ENCODE results near the gene MCF2L.

MCF2L gene

DNA sequence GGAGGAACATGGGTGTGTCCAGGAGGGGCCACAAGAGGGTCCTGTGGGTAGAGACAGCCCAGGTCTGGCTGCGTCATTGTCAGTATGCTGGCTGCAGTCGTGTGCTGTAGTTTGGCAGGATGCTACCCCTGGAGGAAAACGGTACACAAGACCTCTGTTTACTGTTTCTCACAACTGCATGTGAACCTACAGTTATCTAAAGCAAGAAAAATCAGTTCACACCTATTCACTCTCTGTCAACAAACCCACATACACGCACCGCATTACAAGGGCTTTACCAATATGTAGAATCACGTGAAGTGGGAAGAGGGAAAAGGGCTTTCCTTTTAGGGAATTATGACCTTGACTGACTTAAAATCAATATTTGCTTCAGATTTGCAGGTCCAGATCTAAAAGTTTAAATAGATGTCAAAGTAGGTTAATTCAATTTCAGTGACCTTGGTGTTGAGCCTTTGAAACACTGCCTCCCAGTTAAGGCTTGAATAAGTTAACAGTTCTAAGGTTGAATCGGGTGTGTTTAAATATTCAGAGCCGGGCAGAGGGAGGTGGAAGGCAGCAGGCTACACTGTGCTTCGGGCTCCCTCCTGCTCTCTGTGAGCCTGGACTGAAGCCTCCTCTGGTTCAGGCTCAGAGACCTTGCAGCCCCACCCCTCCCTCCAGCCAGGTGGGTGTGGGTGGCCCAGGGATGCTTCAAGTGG, 17.2 kb upstream of the MCF2L start:
- DNase-seq = no peak

DNA sequence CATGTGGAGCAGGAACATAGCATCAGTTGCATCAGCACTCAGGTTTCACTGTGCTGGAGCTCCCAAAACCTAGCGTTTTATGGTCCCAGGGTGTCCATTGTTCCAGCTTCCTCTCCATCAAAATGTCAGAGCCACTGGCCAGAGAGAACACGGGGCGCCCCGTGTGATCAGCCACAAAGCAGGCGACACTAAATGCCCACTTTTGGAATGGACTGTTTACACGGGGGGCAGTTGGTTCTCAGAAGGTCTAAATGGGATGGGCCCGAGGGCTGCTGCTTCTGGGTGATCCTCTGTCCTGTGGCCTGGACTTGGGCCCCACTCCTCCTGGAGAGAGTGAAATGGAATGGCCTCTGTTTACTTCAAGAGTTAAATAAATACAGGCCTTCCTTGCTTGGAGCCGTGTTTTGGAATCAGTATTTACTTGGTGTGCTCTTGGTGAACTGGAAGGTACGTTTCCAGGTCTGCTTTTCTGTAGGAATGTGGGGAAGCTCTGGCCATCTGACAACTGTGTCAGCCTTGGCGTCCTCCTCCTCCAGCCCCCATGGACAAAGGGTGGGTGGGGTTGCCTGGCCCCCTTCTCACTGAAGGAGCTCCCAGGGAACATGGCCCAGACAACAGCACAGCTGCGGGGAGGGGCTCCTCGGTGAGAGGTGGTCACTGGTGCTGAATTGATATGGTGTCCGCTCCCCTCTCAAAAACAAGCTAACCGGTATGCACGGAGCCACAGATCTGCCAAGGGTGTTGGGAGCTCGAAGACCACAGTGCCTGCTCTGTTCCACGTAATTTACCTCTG, 16.1 kb upstream of the MCF2L start:
- DNase-seq = no peak

DNA sequence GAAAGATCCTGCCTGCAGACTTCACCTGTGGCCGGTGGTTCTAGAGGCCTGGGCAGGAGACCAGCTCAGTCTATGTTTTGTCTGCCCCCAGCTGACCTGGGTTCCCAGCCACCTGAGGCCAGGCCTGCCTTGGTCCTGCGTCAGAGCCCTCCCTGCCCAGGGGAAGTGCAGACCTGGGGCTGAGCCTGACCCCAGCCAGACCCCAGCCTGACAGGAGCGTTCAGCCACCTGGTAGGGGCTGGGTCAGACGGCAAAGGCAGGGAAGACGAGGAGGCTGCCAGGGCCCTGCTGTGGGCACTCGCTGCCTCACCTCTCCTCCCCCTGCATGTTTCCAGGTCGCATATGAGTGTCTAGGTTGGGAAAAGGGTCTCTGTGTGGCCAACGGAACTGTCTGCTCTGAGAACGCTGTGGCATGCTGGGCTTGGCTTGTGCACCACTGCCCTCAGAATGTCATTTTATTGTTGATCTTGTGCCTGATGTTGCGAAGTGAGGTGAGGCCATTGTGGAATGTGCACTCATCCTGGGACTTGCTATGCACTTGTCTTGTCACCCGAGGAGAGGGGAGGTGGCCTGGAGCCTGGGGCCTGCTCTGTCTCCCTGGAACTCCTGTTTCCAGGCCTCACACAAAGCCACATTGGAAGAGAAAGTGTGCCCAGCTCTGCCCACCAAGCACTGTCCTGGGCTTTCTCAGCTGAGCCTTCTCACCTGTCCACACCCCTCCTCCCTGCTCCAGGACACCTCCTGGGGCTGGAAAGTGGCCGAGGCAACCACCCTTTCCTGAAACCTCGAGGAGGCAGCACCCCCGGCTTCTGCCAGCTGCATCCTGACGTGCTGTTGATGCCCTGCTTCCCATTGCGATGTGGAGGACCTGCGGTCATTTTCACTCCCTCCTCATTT, 15.2 kb upstream of the MCF2L start:
- DNase-seq = no peak

DNA sequence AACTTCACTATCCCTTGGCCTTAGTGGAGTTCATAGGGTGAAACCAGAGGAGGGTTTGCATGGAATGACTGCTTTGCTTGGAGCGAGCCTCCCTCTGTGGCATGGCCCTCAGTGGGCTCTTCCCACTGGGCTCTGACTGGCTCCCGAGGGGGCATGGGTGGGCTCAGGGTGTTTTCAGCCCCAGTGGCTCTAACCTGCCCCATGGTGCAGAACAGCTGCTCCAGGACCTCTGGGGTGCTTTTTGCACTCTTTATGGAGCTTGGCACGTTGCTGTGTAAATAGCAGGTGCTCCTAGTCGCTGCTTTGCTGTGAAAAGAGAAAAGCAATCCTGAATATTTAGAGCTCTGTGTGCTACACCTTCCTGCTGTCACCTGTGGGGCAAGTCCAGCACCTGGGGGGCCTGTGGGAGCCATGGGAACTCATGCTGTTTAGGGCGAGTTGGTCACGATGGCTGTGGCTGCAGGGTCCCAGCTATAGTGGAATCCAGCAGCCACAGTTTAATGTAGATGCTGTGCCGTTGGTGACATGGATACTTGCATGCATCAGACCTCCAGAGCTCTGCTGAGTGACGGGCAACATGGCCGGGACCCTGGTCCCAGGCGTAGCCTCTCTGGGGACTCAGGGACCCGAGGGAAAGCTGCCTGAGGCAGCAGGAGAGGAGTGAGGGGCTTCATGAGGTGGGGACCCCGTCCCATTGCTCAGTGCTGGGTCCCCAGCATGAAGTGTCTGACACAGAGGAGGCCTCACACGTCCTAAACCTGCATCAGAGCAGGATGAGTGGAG, 14.3 kb upstream of the MCF2L start:
- no peak for DNase-seq

DNA sequence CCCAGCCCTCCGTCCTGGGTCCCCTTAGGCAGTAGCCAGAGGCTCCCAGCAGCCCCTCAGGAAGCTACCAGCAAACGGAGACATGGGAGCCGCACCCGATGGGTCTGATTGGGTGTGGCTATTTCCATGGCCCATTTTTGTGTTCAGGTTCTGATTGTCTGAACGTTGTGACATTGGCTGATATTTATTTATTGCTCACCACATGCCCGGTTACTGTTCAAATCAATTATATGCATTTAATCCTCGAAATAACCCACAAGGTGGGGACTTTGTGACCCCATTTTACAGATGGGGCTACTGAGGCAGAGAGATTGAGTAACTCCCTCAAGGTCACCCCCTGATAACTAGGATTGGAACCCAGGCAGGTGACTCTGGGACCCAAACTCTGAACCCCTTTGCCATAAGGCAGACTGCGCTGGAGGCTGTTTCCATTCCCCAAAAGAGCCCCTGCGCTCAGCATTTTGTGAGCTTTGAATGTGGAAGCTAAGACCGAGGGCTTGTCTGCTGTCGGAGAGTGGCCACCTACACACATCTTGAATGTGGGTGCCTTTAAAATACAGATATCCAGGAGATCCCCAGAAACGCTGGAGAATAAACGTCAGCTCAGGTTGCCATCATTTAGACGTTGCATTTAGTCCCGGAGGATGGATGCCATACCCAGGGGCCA, 13.6 kb upstream of the MCF2L start:
- DNase-seq = no peak

DNA sequence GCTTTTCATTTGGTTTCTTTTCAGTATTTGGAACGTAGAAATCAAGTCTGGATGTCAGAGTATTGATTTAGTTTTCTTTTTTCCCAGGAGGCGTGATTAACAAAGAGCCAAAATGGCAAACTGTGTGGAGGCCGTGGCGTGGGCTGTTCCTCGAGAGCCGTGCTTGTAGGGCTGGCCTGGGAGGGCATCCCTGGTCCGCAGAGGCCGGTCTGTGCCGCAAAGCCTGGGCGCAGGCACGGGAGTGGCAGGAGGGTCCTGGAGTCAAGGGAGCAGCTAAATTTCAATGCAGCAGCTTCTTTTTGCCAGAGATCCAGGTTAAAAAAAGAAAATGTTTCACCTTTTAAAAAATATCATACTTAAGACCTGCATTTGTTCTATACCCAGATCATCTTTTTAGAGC, 13.1 kb upstream of the MCF2L start:
- DNase-seq = no peak

DNA sequence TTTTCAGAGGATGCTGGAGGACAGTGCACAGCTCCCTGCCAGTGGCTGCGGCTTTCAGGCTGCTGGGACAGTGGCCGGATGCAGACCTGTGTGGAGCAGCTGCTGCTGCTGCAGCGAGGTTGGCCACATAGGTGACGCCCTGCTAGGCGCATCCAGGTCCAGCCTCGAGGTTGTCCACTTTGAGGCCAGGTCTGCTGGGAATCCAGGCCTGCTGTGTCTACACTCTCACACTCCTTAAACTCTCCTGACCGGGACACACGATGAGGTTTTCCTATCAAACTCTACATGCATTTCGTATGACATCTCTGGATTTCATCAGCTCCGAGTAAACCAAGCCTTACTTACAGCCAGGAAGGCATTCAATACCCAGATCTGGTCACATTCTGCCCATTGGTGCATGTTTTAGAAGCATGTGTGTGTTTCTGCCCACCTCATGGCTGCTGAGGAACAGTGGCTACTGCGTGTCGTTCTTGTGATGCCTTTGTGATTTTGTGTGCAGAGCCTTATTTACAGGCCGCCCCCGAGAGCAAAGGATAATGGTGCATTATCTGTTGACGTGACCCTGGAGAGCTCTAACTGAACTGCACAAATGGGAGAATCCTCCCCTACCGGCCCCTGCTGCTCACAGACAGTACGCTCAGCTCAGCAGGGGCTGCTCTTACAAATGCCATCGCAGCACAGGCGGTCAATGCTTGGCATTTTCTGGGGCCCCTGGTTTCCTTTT, 12.3 kb upstream of the MCF2L start:
- DNase-seq = no peak

DNA sequence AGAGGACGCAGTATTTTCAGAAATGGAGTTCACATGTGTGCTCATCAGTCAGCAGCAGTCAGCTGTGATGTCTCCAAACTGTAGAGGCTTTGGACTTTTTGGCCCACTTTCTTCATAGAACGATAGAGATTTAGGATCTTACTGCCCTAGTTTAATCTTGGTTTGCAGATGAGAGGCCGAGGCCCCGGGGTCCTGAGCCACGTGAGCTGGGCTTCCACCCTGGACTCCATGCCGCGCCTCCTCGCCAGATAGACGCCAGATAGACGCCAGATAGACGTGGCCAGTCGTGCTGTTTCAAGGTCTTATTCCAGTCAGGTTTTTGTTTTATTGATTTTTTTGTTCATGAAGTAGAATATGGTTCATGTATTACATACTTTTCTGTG, 11.7 kb upstream of the MCF2L start:
- DNase-seq = no peak

DNA sequence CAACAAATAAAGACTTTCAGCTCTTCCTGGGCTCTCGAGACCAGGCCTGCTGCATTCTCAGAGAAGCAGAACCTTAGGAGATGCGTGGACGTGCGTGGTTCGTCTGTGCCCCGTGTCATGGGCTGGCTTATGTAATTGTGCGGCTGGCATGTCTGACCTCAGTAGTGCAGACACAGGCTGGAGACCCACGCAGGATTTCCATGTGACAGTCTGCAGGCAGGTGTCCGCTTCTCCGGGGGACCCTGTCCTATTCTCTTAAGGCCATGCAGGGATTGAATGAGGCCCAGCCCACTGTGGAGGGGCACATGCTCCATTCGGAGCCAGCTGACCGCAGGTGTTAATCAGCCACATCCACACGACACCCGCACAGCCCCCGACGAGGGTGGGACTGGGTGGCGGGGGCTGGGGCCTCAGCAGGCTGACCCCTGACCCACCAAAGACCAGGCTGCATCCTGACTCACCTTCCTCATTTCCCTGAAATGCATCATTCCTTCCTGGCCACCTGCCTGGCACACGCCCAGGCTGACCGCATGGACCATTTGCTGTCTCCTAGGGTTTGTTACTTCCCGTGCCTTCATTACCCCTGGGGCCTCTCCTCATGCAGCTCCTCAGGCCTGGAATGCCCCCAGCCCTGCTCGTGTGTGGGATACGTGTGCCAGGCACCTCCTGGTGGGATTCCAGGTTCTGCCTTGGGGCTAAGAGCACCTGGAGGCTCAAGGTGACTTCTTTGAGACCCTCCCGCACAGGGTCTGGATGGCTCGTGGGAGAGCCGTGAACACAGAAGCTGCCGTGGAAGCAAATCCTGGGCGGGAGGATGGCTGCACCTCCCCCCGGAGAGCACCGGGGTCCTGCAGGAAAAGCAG, 10.7 kb upstream of the MCF2L start:
- no peak for DNase-seq

DNA sequence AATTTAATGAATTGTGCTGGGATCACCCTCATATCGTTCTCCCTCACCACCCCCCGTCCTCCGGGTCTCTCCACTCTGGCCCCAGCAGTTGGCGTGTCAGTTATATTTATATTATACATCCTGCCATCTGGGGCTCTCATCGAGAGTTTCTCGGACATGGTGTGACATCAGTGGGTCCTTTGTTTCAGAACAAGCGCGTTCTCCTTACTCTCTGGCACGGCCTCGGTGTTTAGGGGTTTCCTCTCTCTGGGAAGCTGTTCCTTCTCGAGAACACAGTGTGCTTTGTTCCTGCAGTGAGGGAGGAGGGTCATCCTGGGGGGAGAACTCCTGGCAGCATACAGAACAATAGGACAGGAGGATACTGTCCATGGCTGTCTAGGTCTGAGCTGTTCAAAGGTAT, 9.8 kb upstream of the MCF2L start:
- DNase-seq = no peak

DNA sequence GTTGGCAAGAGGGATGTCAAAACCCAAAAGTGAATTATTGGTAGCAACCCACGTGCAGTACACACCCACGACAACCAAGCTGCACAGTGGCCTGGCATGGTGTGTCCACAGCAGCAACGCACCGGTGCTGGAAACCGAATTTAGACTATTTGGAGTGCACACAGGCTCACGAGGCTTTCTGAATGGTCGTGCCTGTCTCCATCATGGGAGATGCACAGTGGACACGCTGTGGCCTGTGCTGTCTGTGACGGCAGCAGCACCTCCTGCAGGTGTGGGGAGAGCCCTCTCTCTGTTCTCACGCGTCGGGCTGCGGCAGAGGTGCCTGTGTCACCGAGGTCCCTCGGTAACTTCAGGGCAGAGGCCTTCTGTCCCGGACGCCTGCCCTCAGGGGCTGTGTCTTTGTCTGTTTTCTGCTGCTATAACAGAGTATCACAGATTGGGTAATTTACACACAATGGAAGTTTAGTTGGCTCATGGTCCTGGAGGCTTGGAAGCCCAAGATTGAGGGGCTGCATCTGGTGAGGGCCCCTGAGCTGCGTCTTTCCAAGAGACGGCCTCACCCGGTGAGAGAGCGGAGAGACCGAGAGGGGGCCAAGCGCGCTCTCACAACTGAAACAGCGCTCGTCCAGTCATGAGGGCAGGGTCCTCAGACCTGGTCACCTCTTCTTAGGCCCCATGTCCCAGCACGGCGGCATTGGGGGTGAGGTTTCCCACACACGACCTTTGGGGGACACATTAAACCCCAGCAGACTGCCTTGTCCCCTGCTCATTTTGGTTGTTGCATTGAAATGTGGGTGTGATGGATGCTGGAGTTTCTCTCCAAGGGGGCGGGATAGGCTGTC, 9.1 kb upstream of the MCF2L start:
- no peak for DNase-seq

DNA sequence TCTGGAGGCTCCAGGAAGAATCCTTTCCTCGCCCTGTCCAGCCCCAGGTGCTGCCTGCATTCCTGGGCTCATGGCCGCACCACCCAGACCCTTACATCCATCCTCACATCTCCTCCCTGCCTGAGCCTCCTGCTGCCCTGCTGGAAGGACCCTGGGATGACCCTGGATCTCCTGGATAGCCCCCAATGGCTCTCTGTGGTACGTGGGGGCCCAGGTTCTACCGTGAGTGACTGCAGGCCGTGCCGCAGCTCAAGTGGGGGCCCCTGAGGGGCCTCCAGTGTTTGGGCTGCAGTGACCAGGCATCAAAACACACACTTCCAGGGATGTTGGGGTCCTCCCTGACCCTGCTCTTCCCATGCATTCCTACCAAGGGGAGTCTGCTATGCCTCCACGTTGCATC, 8.3 kb upstream of the MCF2L start:
- DNase-seq = peak; percentile 8

DNA sequence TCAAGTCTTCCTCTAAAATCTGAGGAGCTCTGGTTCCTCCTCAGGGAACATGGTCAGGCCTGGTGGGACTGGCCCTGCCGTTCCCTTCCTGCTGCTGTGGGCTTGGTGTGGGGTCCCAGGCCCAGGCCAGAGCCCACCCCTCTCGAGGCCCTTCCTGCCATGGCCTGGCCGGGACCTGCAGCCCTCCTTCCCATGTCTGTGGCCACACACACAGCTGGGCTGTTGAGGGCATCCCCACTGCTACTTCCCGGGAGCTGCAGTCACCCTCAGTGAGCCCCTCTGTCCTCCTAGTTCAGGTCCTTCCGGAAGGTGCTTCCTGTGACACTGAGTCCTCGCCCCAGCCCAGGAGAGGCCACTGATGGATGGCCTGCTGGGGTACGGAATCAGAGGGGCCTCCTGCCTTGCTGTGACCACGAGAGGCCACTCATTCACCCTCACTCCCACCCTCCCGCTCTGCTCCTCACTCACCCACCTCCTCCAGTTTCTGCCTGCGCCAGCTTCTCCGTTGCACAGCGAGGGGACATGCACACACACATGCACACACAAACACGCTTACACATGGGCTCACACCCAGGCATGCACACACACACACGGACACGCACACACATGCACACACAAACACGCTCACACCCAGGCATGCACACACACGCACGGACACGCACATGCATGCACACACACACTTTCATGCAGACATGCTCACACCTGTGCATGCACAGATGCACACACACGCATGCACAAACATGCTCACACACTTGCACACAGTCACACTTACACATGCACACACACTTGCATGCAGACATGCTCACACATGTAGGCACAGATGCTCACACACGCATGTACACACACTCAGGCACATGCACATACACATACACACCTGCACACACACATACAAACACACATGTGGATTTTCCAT, 7.3 kb upstream of the MCF2L start:
- DNase-seq = peak; percentile 5

DNA sequence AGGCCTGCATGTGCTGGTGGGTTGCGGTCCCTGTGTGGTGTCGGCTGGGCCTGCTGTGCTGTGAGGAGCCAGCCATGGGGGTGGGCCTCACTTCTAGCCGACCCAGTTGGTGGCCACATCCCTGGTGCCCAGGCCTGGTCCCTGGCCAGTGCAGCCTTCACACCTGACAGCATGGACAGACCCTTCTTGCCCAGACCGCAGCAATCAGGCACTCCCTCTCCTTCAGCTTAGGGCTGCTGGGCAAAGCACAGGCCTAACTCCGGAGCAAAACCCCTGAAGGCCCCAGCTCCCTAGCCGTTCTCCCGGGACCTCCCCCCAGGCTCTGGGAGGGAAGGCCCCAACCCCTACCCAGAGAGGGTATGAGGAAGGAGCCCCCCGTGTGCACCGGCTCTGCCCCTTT, 6.6 kb upstream of the MCF2L start:
- no peak for DNase-seq

DNA sequence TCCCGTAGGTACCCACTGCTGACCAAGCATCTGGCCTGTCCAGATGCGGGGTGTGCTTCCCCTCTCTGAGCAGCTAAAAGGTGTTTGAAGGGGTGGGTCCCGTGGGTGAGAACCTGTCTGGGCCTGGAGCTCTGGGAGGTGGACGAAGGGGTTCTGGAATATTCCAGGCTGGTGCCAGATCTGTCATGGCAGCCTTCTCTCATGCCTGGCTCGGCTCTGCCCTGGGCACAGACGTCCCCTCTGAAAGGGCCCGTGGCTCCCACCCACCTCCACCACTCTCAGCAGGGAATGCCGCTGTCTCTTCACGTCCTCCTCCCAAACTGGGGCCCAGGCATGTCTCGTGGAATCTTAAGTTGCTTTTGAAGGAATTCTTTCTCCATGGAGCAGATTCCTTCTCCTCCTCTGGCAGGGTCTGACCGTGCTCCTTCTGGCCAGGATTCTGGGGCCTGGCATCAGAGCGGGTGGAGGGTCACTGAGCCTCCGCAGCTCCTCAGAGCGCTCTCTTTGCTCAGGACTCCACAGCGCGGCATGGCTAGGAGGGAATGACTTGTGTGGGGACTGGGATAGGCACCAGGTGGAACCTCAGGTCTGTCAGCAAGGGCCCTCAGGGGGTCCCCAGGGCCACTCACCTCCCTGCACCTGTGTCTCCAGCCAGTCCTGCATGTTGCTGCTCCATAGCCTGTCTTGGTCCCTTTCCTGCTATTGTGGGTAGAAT, 5.9 kb upstream of the MCF2L start:
- DNase-seq = no peak

DNA sequence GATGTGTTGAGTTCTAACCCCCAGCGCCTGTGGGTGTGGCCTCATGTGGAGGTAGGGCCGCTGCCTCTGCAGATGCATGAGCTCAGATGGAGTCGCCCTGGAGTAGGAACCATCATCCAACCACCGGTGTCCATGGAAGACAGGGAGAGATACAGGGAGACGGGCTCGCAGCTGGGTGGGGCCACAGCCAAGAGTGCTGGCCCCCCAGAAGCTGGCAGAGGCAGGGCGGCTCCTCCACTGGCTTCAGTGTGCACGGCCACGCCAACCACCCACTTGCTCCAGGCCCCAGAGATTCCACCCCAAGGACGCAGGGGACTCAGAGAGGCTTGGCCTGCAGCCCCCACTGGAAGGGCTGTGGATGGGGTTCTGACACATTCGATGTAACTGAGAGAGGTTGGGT, 5.4 kb upstream of the MCF2L start:
- DNase-seq = no peak

DNA sequence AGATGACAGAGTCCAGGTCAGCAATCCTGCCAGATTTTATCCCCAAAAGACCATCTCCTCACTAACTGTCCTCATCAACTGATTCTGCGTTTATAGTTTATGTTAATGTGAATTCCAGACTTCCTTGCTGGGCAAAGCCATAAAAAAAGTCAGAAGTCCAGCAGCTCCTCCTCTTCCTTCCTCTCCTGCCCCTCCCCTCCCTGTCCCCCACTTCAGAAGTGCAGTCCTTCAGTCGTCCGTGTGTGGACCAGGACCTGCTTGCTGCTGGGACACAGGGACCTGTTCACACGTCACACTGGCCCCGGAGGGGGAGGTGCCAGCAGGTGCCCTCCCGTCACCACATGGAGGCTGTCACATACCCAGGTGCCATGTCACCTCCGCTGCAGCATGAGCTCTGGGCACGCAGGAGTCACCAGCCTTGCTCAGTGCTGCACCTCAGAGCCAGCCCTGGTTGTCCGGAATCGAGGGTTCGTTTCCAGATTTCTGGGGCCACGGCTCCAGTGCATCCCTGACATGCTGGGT, 4.0 kb upstream of the MCF2L start:
- no peak for DNase-seq
